Liver (tissue), 3 donors: Measurements from ENCODE around the gene BCL7C.

Experiments
- FOXA1 ChIP-seq: IDR thresholded peaks from 2 replicates; pipeline ENCODE4 v1.6.1; 2016; ENCODE audit warnings: antibody characterized with exemption
- FOXA2 ChIP-seq: IDR thresholded peaks from 2 replicates; pipeline ENCODE4 v1.6.1; 2016; ENCODE audit warnings: antibody characterized with exemption
- GABPA ChIP-seq, 2 donors: IDR thresholded peaks in 1 of 2; conservative IDR thresholded peaks in 1 of 2; 2 replicates each; pipeline ENCODE4 v1.6.1; 2016; ENCODE audit warnings: antibody characterized with exemption in 2 of 2, mild to moderate bottlenecking in 1 of 2, moderate library complexity in 1 of 2
- RAD21 ChIP-seq, 2 donors: IDR thresholded peaks; 2 replicates each; pipeline ENCODE4 v1.6.1; 2016; ENCODE audit warnings: antibody characterized with exemption in 2 of 2, mild to moderate bottlenecking in 2 of 2
- SP1 ChIP-seq: IDR thresholded peaks from 2 replicates; pipeline ENCODE4 v1.6.1; 2018; ENCODE audit warnings: antibody characterized with exemption, mild to moderate bottlenecking
- TF ChIP-seq, protein P1 (sequence below): IDR thresholded peaks from 2 replicates; pipeline ENCODE4 v1.6.1; 2016; ENCODE audit warnings: antibody characterized with exemption, mild to moderate bottlenecking
- TF ChIP-seq, protein P2 (sequence below): IDR thresholded peaks from 2 replicates; pipeline ENCODE4 v1.6.1; 2016; ENCODE audit warnings: antibody characterized with exemption
- TF ChIP-seq, protein P3 (sequence below): fragments of 150-350 bp; IDR thresholded peaks from 2 replicates; pipeline ENCODE4 v1.5.1; 2017; ENCODE audit warnings: improper control_type of control experiment, low read depth, low read length; ENCODE audit not compliant: missing input control
- donor health status: healthy.
- donor health status: healthy.

DNA sequence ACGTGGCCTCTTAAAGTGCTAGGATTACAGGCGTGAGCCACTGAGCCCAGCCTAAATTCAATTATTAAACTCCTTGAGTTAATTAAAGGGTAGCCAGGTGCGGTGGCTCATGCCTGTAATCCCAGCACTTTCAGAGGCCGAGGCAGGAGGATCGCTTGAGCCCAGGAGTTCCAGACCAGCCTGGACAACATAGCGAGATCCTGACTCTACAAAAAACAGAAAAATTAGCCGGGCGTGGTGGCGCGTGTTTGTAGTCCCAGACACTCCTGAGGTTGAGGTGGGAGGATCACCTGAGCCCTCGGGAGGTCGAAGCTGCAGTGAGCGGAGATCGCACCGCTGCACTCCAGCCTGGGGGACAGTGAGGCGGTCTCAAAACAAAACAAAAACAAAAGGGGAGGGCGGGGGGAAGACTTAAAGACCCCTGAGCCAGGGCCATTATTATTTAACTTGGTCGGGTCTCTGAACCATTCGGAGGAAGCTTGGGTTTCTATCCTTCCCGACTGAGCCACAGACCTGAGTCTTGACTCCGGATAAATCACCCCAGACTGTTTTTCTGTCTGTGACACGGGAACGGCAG, 19.5 kb downstream of the BCL7C start:
- TF ChIP-seq, protein P1, sequence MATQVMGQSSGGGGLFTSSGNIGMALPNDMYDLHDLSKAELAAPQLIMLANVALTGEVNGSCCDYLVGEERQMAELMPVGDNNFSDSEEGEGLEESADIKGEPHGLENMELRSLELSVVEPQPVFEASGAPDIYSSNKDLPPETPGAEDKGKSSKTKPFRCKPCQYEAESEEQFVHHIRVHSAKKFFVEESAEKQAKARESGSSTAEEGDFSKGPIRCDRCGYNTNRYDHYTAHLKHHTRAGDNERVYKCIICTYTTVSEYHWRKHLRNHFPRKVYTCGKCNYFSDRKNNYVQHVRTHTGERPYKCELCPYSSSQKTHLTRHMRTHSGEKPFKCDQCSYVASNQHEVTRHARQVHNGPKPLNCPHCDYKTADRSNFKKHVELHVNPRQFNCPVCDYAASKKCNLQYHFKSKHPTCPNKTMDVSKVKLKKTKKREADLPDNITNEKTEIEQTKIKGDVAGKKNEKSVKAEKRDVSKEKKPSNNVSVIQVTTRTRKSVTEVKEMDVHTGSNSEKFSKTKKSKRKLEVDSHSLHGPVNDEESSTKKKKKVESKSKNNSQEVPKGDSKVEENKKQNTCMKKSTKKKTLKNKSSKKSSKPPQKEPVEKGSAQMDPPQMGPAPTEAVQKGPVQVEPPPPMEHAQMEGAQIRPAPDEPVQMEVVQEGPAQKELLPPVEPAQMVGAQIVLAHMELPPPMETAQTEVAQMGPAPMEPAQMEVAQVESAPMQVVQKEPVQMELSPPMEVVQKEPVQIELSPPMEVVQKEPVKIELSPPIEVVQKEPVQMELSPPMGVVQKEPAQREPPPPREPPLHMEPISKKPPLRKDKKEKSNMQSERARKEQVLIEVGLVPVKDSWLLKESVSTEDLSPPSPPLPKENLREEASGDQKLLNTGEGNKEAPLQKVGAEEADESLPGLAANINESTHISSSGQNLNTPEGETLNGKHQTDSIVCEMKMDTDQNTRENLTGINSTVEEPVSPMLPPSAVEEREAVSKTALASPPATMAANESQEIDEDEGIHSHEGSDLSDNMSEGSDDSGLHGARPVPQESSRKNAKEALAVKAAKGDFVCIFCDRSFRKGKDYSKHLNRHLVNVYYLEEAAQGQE, result no peak
- TF ChIP-seq, protein P2, sequence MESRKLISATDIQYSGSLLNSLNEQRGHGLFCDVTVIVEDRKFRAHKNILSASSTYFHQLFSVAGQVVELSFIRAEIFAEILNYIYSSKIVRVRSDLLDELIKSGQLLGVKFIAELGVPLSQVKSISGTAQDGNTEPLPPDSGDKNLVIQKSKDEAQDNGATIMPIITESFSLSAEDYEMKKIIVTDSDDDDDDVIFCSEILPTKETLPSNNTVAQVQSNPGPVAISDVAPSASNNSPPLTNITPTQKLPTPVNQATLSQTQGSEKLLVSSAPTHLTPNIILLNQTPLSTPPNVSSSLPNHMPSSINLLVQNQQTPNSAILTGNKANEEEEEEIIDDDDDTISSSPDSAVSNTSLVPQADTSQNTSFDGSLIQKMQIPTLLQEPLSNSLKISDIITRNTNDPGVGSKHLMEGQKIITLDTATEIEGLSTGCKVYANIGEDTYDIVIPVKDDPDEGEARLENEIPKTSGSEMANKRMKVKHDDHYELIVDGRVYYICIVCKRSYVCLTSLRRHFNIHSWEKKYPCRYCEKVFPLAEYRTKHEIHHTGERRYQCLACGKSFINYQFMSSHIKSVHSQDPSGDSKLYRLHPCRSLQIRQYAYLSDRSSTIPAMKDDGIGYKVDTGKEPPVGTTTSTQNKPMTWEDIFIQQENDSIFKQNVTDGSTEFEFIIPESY, result no peak
- TF ChIP-seq GABPA (IDR thresholded peaks at IDR 0.05 in 1 of 2, conservative IDR thresholded peaks at IDR 0.05 in 1 of 2), result no peak
- TF ChIP-seq, protein P3, sequence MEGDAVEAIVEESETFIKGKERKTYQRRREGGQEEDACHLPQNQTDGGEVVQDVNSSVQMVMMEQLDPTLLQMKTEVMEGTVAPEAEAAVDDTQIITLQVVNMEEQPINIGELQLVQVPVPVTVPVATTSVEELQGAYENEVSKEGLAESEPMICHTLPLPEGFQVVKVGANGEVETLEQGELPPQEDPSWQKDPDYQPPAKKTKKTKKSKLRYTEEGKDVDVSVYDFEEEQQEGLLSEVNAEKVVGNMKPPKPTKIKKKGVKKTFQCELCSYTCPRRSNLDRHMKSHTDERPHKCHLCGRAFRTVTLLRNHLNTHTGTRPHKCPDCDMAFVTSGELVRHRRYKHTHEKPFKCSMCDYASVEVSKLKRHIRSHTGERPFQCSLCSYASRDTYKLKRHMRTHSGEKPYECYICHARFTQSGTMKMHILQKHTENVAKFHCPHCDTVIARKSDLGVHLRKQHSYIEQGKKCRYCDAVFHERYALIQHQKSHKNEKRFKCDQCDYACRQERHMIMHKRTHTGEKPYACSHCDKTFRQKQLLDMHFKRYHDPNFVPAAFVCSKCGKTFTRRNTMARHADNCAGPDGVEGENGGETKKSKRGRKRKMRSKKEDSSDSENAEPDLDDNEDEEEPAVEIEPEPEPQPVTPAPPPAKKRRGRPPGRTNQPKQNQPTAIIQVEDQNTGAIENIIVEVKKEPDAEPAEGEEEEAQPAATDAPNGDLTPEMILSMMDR, result no peak
- no peak for TF ChIP-seq FOXA1
- TF ChIP-seq FOXA2, result no peak
- TF ChIP-seq RAD21 (IDR thresholded peaks at IDR 0.05), result no peak
- no peak for TF ChIP-seq SP1
